GM23248 (cell line): ENCODE results near the gene HHIPL2.

Experiments
- EZH2 ChIP-seq: fragments of 200-600 bp; sonication (generic); IDR thresholded peaks from 2 replicates; pipeline ENCODE4 v1.6.1; 2018; ENCODE audit warnings: antibody characterized with exemption, mild to moderate bottlenecking; ENCODE audit not compliant: insufficient read depth, poor library complexity, severe bottlenecking
- EZH2phosphoT487 ChIP-seq: fragments of 200-600 bp; sonication (generic); IDR thresholded peaks from 2 replicates; pipeline ENCODE4 v1.6.1; 2018; ENCODE audit warnings: antibody characterized with exemption, moderate library complexity, mild to moderate bottlenecking, low read depth; ENCODE audit not compliant: insufficient read depth

- TF ChIP-seq EZH2phosphoT487: no peak
- TF ChIP-seq EZH2: no peak
These were observed 34.3 kb upstream of the HHIPL2 start for GRCh38 chr1:222582099-222582774.
